ENCODE measurements around the gene TMEM184B.

The TMEM184B gene

DNA sequence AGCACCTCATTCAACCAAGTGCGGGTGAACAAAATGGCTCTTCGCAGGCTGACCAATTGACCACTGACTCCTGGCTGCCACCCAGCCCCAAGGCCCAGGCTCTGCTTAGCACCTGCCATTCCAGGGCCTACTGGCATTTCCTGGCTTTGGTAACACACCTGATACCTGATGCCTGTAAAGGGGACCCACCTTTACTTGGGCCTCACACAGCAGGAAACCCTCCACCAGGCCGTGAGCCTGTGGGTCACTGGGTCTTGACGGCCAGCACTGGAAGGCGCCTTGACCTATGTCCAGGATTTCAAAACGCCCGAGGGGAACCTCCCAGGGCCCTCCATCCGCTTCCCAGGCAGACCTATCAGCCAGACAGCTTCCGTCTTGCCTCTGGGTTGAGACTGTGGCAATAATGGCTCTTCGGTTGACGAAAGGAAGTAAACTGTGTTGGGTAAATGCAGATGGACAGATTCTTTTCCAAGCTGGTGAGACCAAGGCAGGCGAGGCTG lies 16.8 kb upstream of the TMEM184B start:
- no peaks in the 10 kb centered on the region for H3K27me3 ChIP-seq (ENCODE audit: insufficient read depth, low read length, poor library complexity, severe bottlenecking)

GRCh38 chr22:38286915-38287669 lies 14.3 kb upstream of the TMEM184B start:
- Histone ChIP-seq H2AFZ (ENCODE audit: low read length) (no peak overlapping the region), H3K79me2 (ENCODE audit: insufficient read depth, low read length) (no peaks in the 10 kb centered on the region), H3F3A (ENCODE audit: low read depth) (no peaks in the 10 kb centered on the region), H4K20me1 (ENCODE audit: insufficient read depth, low read length, poor library complexity, severe bottlenecking) (no peaks in the 10 kb centered on the region), H3K9me3 (ENCODE audit: insufficient read depth, low read depth, low read length) (no peaks in the 10 kb centered on the region), H3K4me2 (ENCODE audit: low read depth, low read length, poor library complexity, severe bottlenecking) (no peak overlapping the region), H3K4me1 (ENCODE audit: insufficient read depth, low read length, poor library complexity, severe bottlenecking) (no peaks in the 10 kb centered on the region), H3K4me3 (ENCODE audit: low read length, poor library complexity, severe bottlenecking) (no peak overlapping the region), H3K27me3 (ENCODE audit: insufficient read depth, low read length, poor library complexity, severe bottlenecking) (no peaks in the 10 kb centered on the region), H3K9me2 (replicated peaks; ENCODE audit: low read depth, low read length) (no peaks in the 10 kb centered on the region), H3K9ac (ENCODE audit: low read depth, low read length, poor library complexity, severe bottlenecking) (no peak overlapping the region), H3K36me3 (ENCODE audit: insufficient read depth, low read length) (peaks cover 11% of the 10 kb centered on the region; the same call in 1 of the 2 replicates)
- TF ChIP-seq EZH2phosphoT487 (IDR thresholded peaks at IDR 0.05; ENCODE audit: borderline replicate concordance): no peak
- TF ChIP-seq, protein P1, sequence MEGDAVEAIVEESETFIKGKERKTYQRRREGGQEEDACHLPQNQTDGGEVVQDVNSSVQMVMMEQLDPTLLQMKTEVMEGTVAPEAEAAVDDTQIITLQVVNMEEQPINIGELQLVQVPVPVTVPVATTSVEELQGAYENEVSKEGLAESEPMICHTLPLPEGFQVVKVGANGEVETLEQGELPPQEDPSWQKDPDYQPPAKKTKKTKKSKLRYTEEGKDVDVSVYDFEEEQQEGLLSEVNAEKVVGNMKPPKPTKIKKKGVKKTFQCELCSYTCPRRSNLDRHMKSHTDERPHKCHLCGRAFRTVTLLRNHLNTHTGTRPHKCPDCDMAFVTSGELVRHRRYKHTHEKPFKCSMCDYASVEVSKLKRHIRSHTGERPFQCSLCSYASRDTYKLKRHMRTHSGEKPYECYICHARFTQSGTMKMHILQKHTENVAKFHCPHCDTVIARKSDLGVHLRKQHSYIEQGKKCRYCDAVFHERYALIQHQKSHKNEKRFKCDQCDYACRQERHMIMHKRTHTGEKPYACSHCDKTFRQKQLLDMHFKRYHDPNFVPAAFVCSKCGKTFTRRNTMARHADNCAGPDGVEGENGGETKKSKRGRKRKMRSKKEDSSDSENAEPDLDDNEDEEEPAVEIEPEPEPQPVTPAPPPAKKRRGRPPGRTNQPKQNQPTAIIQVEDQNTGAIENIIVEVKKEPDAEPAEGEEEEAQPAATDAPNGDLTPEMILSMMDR (conservative IDR thresholded peaks at IDR 0.05; ENCODE audit: low read length): no peak

More for the DNA sequence above, 16.8 kb upstream of the TMEM184B start:
- no peaks in the 10 kb centered on the region for H3K4me1 ChIP-seq (ENCODE audit: insufficient read depth, low read length, poor library complexity, severe bottlenecking)
- no peaks in the 10 kb centered on the region for H3F3A ChIP-seq (ENCODE audit: low read depth)
- H3K79me2 ChIP-seq (ENCODE audit: insufficient read depth, low read length): no peaks in the 10 kb centered on the region
- no peaks in the 10 kb centered on the region for H3K9me2 ChIP-seq (replicated peaks; ENCODE audit: low read depth, low read length)
- no peak overlapping the region for H2AFZ ChIP-seq (ENCODE audit: low read length)
- H3K36me3 ChIP-seq (ENCODE audit: insufficient read depth, low read length): peaks cover 36% of the 10 kb centered on the region; the same call in 1 of the 2 replicates
- no peaks in the 10 kb centered on the region for H4K20me1 ChIP-seq (ENCODE audit: insufficient read depth, low read length, poor library complexity, severe bottlenecking)
- no peaks in the 10 kb centered on the region for H3K9me3 ChIP-seq (ENCODE audit: insufficient read depth, low read depth, low read length)
- H3K4me2 ChIP-seq (ENCODE audit: low read depth, low read length, poor library complexity, severe bottlenecking): no peak overlapping the region
- H3K4me3 ChIP-seq (ENCODE audit: low read length, poor library complexity, severe bottlenecking): no peak overlapping the region
- TF ChIP-seq, protein P1 (conservative IDR thresholded peaks at IDR 0.05; ENCODE audit: low read length): no peak
- H3K9ac ChIP-seq (ENCODE audit: low read depth, low read length, poor library complexity, severe bottlenecking): no peak overlapping the region

GRCh38 chr22:38285018-38285417 lies 12.2 kb upstream of the TMEM184B start:
- H3K9me3 ChIP-seq (ENCODE audit: insufficient read depth, low read depth, low read length): no peaks in the 10 kb centered on the region
- no peaks in the 10 kb centered on the region for H3F3A ChIP-seq (ENCODE audit: low read depth)
- H3K4me2 ChIP-seq (ENCODE audit: low read depth, low read length, poor library complexity, severe bottlenecking): no peak overlapping the region
- no peak overlapping the region for H3K4me3 ChIP-seq (ENCODE audit: low read length, poor library complexity, severe bottlenecking)
- H3K27me3 ChIP-seq (ENCODE audit: insufficient read depth, low read length, poor library complexity, severe bottlenecking): no peaks in the 10 kb centered on the region
- no peak overlapping the region for H3K9ac ChIP-seq (ENCODE audit: low read depth, low read length, poor library complexity, severe bottlenecking)
- no peaks in the 10 kb centered on the region for H4K20me1 ChIP-seq (ENCODE audit: insufficient read depth, low read length, poor library complexity, severe bottlenecking)
- no peaks in the 10 kb centered on the region for H3K79me2 ChIP-seq (ENCODE audit: insufficient read depth, low read length)
- no peaks in the 10 kb centered on the region for H3K9me2 ChIP-seq (replicated peaks; ENCODE audit: low read depth, low read length)
- no peak overlapping the region for H2AFZ ChIP-seq (ENCODE audit: low read length)
- no peaks in the 10 kb centered on the region for H3K4me1 ChIP-seq (ENCODE audit: insufficient read depth, low read length, poor library complexity, severe bottlenecking)
- TF ChIP-seq, protein P1 (conservative IDR thresholded peaks at IDR 0.05; ENCODE audit: low read length): no peak
- no peak for TF ChIP-seq EZH2phosphoT487 (IDR thresholded peaks at IDR 0.05; ENCODE audit: borderline replicate concordance)
- H3K36me3 ChIP-seq (ENCODE audit: insufficient read depth, low read length): peaks cover 2% of the 10 kb centered on the region; the same call in 1 of the 2 replicates

All from Loucy (cell line).